OCI-LY7 (cell line): ENCODE data around the gene APBA3. TPM values are rescaled to one million over a fixed set of nuclear protein-coding genes. Genes with fewer than 3 reads are reported as not detected.

Experiments used
- BruUV-seq: library from RNA; stranded (reverse); fragments of 400-500 nt; replicated peaks from 2 replicates; lab custom pipeline; 2021; lab: Mats Ljungman, UMichigan
- CTCF ChIA-PET: fragments of 300-600 bp; sonication (Branson Sonifier 250); formaldehyde crosslinking; loops from one replicate; lab custom pipeline; 2022; ENCODE audit warnings: antibody characterized with exemption; ENCODE audit not compliant: unreplicated experiment; lab: Charles Lee
- POLR2A ChIA-PET: fragments of 300-600 bp; sonication (Branson Sonifier 250); formaldehyde crosslinking; loops from one replicate; lab custom pipeline; 2022; ENCODE audit warnings: antibody characterized with exemption; lab: Charles Lee
- DNase-seq: peaks from one replicate; pipeline ENCODE4 v3.0.0-alpha.2; 2015; ENCODE audit warnings: low spot score
- H2AFZ ChIP-seq: fragments of 200-600 bp; sonication (generic), shearing (Covaris generic); 2 replicates; pipeline ENCODE4 v1.6.1; 2014; ENCODE audit warnings: mild to moderate bottlenecking, antibody characterized with exemption, low read length, moderate library complexity
- H3K27ac ChIP-seq: fragments of 200-600 bp; sonication (generic); 2 replicates; pipeline ENCODE4 v1.5.1; 2014; ENCODE audit warnings: mixed run types, low read depth, mild to moderate bottlenecking, moderate library complexity, low read length, inconsistent platforms; ENCODE audit not compliant: poor library complexity, severe bottlenecking
- H3K36me3 ChIP-seq: fragments of 200-600 bp; sonication (generic); 2 replicates; pipeline ENCODE4 v1.6.1; 2014; ENCODE audit warnings: mild to moderate bottlenecking, antibody characterized with exemption, low read length, moderate library complexity, mixed read lengths; ENCODE audit not compliant: insufficient read depth
- H3K4me1 ChIP-seq: fragments of 200-600 bp; sonication (generic); 2 replicates; pipeline ENCODE4 v1.5.1; 2014; ENCODE audit warnings: mild to moderate bottlenecking, low read length; ENCODE audit not compliant: insufficient read depth, poor library complexity, severe bottlenecking
- H3K4me2 ChIP-seq: fragments of 200-600 bp; sonication (generic); 2 replicates; pipeline ENCODE4 v1.6.1; 2014; ENCODE audit warnings: mild to moderate bottlenecking, low read length
- H3K4me3 ChIP-seq: fragments of 200-600 bp; sonication (generic); 2 replicates; pipeline ENCODE4 v1.5.1; 2014; ENCODE audit warnings: mild to moderate bottlenecking, low read depth, low read length; ENCODE audit not compliant: poor library complexity, severe bottlenecking
- H3K79me2 ChIP-seq: fragments of 200-600 bp; sonication (generic); 2 replicates; pipeline ENCODE4 v1.6.1; 2016; ENCODE audit warnings: low read depth, mild to moderate bottlenecking, low read length, moderate library complexity, mixed read lengths; ENCODE audit not compliant: insufficient read depth
- H3K9me2 ChIP-seq: fragments of 200-600 bp; sonication (generic); 2 replicates; pipeline ENCODE4 v1.6.1; 2016; ENCODE audit warnings: mild to moderate bottlenecking, low read length, mixed read lengths; ENCODE audit not compliant: insufficient read depth
- H3K9me3 ChIP-seq: fragments of 200-600 bp; sonication (generic); 2 replicates; pipeline ENCODE4 v1.6.1; 2014; ENCODE audit warnings: mild to moderate bottlenecking, mixed run types, low read length, mixed read lengths
- H4K20me1 ChIP-seq: fragments of 200-600 bp; sonication (generic); 2 replicates; pipeline ENCODE4 v1.6.1; 2014; ENCODE audit warnings: mild to moderate bottlenecking, antibody characterized with exemption, low read length, moderate library complexity, mixed read lengths; ENCODE audit not compliant: insufficient read depth
- EZH2phosphoT487 ChIP-seq: fragments of 200-600 bp; sonication (generic); IDR thresholded peaks from 2 replicates; pipeline ENCODE4 v1.6.1; 2018; ENCODE audit warnings: low read depth, borderline replicate concordance, mild to moderate bottlenecking, mixed run types, antibody characterized with exemption, low read length, moderate library complexity, mixed read lengths
- intact Hi-C: fragments of 100-400 bp; cut with micrococcal nuclease; formaldehyde crosslinking; loops from one replicate; pipeline ENCODE4 v1.10.0; 2022; ENCODE audit not compliant: unreplicated experiment
- total RNA-seq, 2 experiments: library from RNA; depleted of rRNA in 1 of 2; stranded (reverse); fragments of >200 nt in 1 of 2; shearing (Covaris generic) in 1 of 2; gene quantifications; 2 replicates each; pipeline ENCODE4 v1.2.3, GENCODE V29; 2014 to 2022
- TF ChIP-seq, protein P1 (sequence below): fragments of 200-600 bp; sonication (generic); conservative IDR thresholded peaks from 2 replicates; pipeline ENCODE4 v1.5.1; 2014; ENCODE audit warnings: mild to moderate bottlenecking, antibody characterized with exemption, low read length, moderate library complexity, mixed read lengths

The APBA3 gene
- total RNA-seq, 2 experiments from 2014 or later = 28.7 to 34.7 TPM

- Histone ChIP-seq H3K36me3 (no peaks in the 10 kb centered on the region), H3K4me2 (peak overlapping the region; percentile 39; the same call in 1 of the 2 replicates), H4K20me1 (no peaks in the 10 kb centered on the region), H3K9me2 (no peaks in the 10 kb centered on the region), H3K9me3 (no peaks in the 10 kb centered on the region), H3K27ac (no peak overlapping the region), H2AFZ (no peak overlapping the region), H3K79me2 (no peaks in the 10 kb centered on the region), H3K4me3 (no peak overlapping the region), H3K4me1 (no peaks in the 10 kb centered on the region)
- DNase-seq = peak; percentile 85
- TF ChIP-seq, protein P1, sequence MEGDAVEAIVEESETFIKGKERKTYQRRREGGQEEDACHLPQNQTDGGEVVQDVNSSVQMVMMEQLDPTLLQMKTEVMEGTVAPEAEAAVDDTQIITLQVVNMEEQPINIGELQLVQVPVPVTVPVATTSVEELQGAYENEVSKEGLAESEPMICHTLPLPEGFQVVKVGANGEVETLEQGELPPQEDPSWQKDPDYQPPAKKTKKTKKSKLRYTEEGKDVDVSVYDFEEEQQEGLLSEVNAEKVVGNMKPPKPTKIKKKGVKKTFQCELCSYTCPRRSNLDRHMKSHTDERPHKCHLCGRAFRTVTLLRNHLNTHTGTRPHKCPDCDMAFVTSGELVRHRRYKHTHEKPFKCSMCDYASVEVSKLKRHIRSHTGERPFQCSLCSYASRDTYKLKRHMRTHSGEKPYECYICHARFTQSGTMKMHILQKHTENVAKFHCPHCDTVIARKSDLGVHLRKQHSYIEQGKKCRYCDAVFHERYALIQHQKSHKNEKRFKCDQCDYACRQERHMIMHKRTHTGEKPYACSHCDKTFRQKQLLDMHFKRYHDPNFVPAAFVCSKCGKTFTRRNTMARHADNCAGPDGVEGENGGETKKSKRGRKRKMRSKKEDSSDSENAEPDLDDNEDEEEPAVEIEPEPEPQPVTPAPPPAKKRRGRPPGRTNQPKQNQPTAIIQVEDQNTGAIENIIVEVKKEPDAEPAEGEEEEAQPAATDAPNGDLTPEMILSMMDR = no peak
- no peak for TF ChIP-seq EZH2phosphoT487
- intact Hi-C loops = no loop called here
- BruUV-seq = no TSS peak
- ChIA-PET CTCF (no interaction called here), POLR2A (no interaction called here)
Observed at GRCh38 chr19:3721131-3721886, 40.2 kb downstream of the APBA3 start.

DNA sequence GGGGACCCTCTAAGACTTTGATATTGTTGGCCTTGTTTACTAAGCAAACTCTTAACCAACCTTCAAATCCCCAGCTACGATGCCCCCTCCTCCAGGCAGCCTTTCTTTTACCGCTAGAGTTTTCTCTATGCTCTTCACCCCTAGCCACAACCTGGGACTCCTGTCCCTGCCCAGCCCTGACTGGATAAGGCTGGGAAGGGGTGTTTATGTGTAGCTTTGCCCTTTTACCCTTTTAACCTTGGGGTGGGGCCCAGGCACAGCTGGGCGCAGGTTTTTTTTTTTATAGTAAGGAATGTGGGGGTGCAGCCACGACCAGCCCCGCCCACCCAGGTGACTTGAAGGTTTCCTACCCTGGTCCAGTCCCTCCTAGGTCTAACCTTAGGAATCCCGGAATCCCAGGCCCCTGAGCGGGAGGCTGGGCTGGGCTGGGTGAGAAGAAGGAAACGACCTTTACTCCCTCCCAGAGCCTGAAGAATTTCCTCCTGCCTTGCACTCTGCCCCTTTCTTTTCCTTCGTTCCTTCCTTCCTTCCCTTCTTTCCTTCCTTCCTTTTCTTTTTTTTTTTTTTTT, 41.1 kb downstream of the APBA3 start:
- Histone ChIP-seq H3K4me3 (no peak overlapping the region), H3K36me3 (no peaks in the 10 kb centered on the region), H3K79me2 (no peaks in the 10 kb centered on the region), H3K4me2 (no peak overlapping the region), H3K27ac (no peak overlapping the region), H2AFZ (no peak overlapping the region), H3K9me3 (no peaks in the 10 kb centered on the region), H3K9me2 (no peaks in the 10 kb centered on the region), H4K20me1 (no peaks in the 10 kb centered on the region), H3K4me1 (no peaks in the 10 kb centered on the region)
- no TSS peak for BruUV-seq
- ChIA-PET CTCF (no interaction called here), POLR2A (no interaction called here)
- no peak for TF ChIP-seq EZH2phosphoT487
- TF ChIP-seq, protein P1 = no peak
- intact Hi-C loops = no loop called here
- no peak for DNase-seq

- H3K4me3 ChIP-seq = no peak overlapping the region
- no peaks in the 10 kb centered on the region for H3K79me2 ChIP-seq
- no peaks in the 10 kb centered on the region for H3K9me3 ChIP-seq
- no peaks in the 10 kb centered on the region for H3K36me3 ChIP-seq
- ChIA-PET POLR2A (no interaction called here), CTCF (no interaction called here)
- no TSS peak for BruUV-seq
- H3K4me2 ChIP-seq = no peak overlapping the region
- DNase-seq = no peak
- no peak overlapping the region for H2AFZ ChIP-seq
- H3K27ac ChIP-seq = no peak overlapping the region
- H3K4me1 ChIP-seq = no peaks in the 10 kb centered on the region
- H3K9me2 ChIP-seq = no peaks in the 10 kb centered on the region
- intact Hi-C loops = no loop called here
- H4K20me1 ChIP-seq = no peaks in the 10 kb centered on the region
- TF ChIP-seq, protein P1 = no peak
- TF ChIP-seq EZH2phosphoT487 = no peak
Observed at GRCh38 chr19:3719868-3720267, 41.6 kb downstream of the APBA3 start.
